Mucosa of descending colon (tissue), 3 donors: ENCODE measurements around the gene CNOT8. TPM values are rescaled to one million over a fixed set of nuclear protein-coding genes. Genes with fewer than 3 reads are reported as not detected.

Experiments used
- ATAC-seq: fragments of 200-7000 bp; cut with Tn5 transposase; one replicate; pipeline ENCODE4 v1.9.1; 2020; ENCODE audit warnings: mild to moderate bottlenecking, moderate library complexity
- DNase-seq, 3 donors: peaks; one replicate each; pipeline ENCODE4 v3.0.0-alpha.2; 2020
- H3K36me3 ChIP-seq: fragments of 200-600 bp; one replicate; pipeline ENCODE4 v1.8.0; 2021; ENCODE audit warnings: low read depth, mild to moderate bottlenecking
- H3K4me1 ChIP-seq: fragments of 200-600 bp; one replicate; pipeline ENCODE4 v1.8.0; 2021; ENCODE audit warnings: low read depth, mild to moderate bottlenecking
- H3K4me3 ChIP-seq: fragments of 200-600 bp; one replicate; pipeline ENCODE4 v1.8.0; 2021; ENCODE audit warnings: mild to moderate bottlenecking
- H3K9me3 ChIP-seq: fragments of 200-600 bp; one replicate; pipeline ENCODE4 v1.8.0; 2021; ENCODE audit warnings: mild to moderate bottlenecking
- intact Hi-C, 2 donors: fragments of 100-400 bp; cut with DNase I in 1 of 2; cut with micrococcal nuclease in 1 of 2; formaldehyde crosslinking; loops; one replicate each; pipeline versions ENCODE4 v1.11.0 to v1.11.1; 2022; cut with DNase I, micrococcal nuclease
- total RNA-seq, 3 donors: library from RNA; stranded (reverse); fragmentation: NEBNext Ultra II Directional in 2 of 3; extraction: Animal tissue kit (Norgen Biotek cat#: 25700) in 2 of 3; gene quantifications; one replicate each; pipeline versions ENCODE4 v1.2.1 to v1.2.4, GENCODE V29; 2021 to 2023
- TF ChIP-seq, protein P1 (sequence below): fragments of 200-600 bp; IDR thresholded peaks from one replicate; pipeline ENCODE4 v1.8.0; 2022; ENCODE audit warnings: antibody characterized with exemption, mild to moderate bottlenecking
- donor health status: DM: no; HTN: no; CAD: no; lungs with moderate emphysema.
- donor health status: DM: no; HTN: no; CAD: no.
- donor health status: DM: no; HTN: yes; CAD: no.

Gene CNOT8
- total RNA-seq, 3 donors from 2014 or later: 55.4 to 60.3 (median 58.9) TPM

DNA sequence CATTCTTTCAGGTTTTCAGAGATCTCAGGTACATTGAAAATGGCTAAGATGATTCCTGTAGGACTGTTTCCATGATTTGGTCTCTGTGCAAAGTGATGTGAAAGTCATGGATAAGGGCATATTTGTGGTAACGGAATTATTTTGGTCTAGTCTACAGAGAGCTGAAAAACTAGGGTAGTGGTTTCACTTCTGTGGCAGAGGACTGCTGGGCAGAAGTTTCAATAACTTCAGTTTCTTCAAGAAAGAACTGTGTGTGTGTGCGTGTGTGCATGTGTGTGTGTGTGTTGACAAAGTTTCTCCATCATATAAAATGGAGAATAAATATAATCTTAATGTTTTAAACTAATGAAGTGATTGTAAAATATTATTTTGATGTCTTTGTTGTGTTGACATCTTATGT lies 4.3 kb downstream of the CNOT8 start:
- TF ChIP-seq, protein P1, sequence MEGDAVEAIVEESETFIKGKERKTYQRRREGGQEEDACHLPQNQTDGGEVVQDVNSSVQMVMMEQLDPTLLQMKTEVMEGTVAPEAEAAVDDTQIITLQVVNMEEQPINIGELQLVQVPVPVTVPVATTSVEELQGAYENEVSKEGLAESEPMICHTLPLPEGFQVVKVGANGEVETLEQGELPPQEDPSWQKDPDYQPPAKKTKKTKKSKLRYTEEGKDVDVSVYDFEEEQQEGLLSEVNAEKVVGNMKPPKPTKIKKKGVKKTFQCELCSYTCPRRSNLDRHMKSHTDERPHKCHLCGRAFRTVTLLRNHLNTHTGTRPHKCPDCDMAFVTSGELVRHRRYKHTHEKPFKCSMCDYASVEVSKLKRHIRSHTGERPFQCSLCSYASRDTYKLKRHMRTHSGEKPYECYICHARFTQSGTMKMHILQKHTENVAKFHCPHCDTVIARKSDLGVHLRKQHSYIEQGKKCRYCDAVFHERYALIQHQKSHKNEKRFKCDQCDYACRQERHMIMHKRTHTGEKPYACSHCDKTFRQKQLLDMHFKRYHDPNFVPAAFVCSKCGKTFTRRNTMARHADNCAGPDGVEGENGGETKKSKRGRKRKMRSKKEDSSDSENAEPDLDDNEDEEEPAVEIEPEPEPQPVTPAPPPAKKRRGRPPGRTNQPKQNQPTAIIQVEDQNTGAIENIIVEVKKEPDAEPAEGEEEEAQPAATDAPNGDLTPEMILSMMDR: no peak
- Histone ChIP-seq H3K9me3 (no peaks in the 10 kb centered on the region), H3K36me3 (no peaks in the 10 kb centered on the region), H3K4me1 (peaks cover 39% of the 10 kb centered on the region), H3K4me3 (no peak overlapping the region)
- ATAC-seq (no peak), DNase-seq (no peak)
- intact Hi-C loops: no loop called here

DNA sequence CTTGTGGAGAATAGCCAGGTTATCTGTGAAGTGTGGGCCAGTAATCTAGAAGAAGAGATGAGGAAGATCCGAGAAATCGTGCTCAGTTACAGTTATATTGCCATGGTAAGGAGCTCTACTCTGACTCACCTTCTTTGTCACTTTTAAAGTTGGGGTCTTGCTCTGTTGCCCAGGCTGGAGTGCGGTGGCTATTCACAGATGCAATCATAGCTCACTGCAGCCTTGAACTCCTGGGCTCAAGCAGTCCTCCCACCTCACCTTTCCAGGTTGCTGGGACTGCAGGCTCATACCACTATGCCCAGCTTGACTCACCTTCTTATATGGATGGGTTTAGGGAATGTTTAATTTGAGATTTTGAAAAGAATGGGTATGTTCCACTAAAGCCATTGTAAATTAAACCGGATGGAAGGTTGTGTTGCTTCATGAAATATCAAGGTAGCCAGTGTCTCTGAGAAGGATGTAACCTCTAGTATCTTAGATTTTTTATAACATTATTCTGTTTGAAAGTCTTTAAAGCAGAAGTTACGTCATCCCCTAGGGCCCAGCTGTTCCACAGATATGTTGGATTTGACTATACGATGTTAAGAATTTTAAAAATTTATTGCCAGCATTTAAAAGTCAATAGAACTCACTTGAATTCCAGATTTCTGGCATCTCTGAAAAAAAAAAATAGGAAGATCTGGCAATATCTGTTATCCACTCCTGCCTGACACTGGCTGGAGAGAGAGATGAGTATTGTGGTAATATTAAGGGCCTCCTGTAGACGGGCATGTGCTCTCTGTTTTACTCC lies 5.1 kb downstream of the CNOT8 start:
- TF ChIP-seq, protein P1: no peak
- ATAC-seq: no peak
- intact Hi-C loops: no loop called here
- Histone ChIP-seq H3K9me3 (no peaks in the 10 kb centered on the region), H3K4me3 (no peak overlapping the region), H3K4me1 (peaks cover 39% of the 10 kb centered on the region), H3K36me3 (no peaks in the 10 kb centered on the region)
- no peak for DNase-seq

DNA sequence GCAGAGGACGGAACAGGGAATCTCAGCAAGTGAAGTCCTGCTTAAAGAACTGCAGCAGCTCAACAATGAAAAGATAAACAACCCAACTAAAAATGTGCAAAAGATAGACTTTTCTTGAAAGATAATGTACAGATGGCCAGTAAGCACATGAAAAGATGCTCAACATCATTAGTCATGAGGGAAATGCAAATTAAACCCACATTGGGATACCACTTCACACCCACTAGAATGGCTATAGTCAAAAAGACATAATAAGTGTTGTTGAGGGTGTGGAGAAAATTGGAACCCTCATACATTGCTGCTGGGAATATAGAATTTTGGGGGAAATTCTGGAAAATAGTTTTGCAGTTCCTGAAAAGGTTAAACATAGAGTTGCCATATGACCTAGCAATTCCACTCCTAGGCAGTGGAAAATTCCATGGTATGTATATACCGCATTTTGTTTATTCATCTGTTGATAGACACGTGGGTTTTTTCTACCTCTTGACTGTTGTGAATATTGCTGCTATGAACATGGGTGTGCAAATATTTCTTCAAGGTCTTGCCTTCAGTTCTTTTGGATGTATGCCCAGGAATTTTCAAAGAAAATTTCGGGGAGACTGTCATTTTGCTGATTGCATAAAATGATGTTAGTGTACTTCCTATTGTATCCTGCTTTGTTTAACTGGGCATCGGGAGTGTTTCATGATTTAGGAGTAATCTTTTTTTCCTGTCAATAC lies 7.2 kb downstream of the CNOT8 start:
- no peak for DNase-seq
- peak; percentile 43 for ATAC-seq
- intact Hi-C loops: no loop called here
- no peak overlapping the region for H3K4me3 ChIP-seq
- H3K9me3 ChIP-seq: no peaks in the 10 kb centered on the region
- peaks cover 32% of the 10 kb centered on the region for H3K4me1 ChIP-seq
- TF ChIP-seq, protein P1: no peak
- no peaks in the 10 kb centered on the region for H3K36me3 ChIP-seq

DNA sequence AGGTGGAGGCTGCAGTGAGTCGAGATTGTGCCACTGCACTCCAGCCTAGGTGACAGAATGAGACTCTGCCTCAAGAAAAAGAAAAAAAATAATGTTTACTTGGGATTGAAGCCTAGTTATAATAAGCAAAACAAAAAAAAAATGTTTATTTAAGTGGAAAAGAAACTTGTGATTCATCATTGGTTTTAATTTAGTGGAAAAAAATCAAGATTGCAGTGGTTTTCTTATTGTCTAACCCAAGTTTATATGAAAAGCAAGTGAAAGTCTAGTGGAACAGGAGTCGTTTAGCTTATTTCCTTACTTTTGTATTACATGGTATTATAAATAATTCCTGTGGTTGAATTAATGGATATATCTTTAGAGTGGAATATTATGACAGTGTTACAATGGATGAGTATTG lies 8.4 kb downstream of the CNOT8 start:
- intact Hi-C loops: no loop called here

DNA sequence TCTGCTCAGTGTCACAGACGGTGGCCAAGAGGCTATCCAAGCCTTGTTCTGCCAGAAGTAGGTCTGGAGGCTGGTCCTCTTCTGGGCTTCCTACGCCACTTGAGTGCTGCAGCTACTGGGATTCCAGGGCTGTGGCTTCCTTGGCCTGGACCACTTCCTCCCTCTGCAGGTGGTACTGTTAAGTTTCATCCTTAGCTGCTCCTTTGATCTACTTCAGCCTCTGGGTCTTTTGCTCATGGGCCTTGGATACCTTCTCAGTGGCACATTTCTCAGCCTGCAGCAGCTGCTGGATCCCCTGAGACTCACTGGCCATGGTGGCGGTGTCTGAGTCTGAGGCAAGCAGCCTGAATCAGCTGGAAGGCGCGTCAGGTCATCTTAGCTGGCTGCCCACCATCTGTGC lies 10.3 kb downstream of the CNOT8 start:
- DNase-seq: no peak
- Histone ChIP-seq H3K4me1 (peaks cover 17% of the 10 kb centered on the region), H3K36me3 (peaks cover 5% of the 10 kb centered on the region), H3K4me3 (no peak overlapping the region), H3K9me3 (no peaks in the 10 kb centered on the region)
- intact Hi-C loops: no loop called here
- TF ChIP-seq, protein P1: no peak
- ATAC-seq: peak; percentile 25

More for the DNA sequence above, 8.4 kb downstream of the CNOT8 start:
- TF ChIP-seq, protein P1: no peak
- Histone ChIP-seq H3K4me1 (peaks cover 20% of the 10 kb centered on the region), H3K36me3 (no peaks in the 10 kb centered on the region), H3K4me3 (no peak overlapping the region), H3K9me3 (no peaks in the 10 kb centered on the region)
- ATAC-seq: no peak
- DNase-seq: no peak
